Body of pancreas (tissue), 4 donors: ENCODE measurements around the gene DCLK3. TPM values are rescaled to one million over a fixed set of nuclear protein-coding genes. Genes with fewer than 3 reads are reported as not detected.

Experiments
- ATAC-seq: fragments of 150-250 bp; one replicate; pipeline ENCODE4 v1.9.1; 2016
- DNase-seq, 4 donors: peaks; one replicate each; pipeline ENCODE4 v3.0.0-alpha.2; 2019
- H3K27ac ChIP-seq, 4 donors: fragments of 200-600 bp; sonication (generic); 1 replicate in 3 of 4; 2 replicates in 1 of 4; pipeline versions ENCODE4 v1.5.1 to v1.6.1; 2016 to 2019; ENCODE audit warnings: mild to moderate bottlenecking in 1 of 4, mixed read lengths in 1 of 4, moderate library complexity in 1 of 4
- H3K27me3 ChIP-seq, 2 donors: fragments of 200-600 bp; sonication (generic); one replicate each; pipeline ENCODE4 v1.6.0; 2016; ENCODE audit warnings: mild to moderate bottlenecking in 1 of 2
- H3K36me3 ChIP-seq, 2 donors: fragments of 200-600 bp; sonication (generic); replicated peaks in 1 of 2; 2 replicates each; pipeline ENCODE4 v1.5.1; 2016; ENCODE audit warnings: low read depth in 2 of 2; ENCODE audit not compliant: insufficient read depth in 1 of 2
- H3K4me1 ChIP-seq: fragments of 200-600 bp; sonication (generic); one replicate; pipeline ENCODE4 v1.6.0; 2016
- H3K4me3 ChIP-seq, 2 donors: fragments of 200-600 bp; sonication (generic); 1 replicate in 1 of 2; 2 replicates in 1 of 2; pipeline ENCODE4 v1.5.1; 2016 to 2019
- H3K9me3 ChIP-seq, 3 donors: fragments of 200-600 bp; sonication (generic); 1 replicate in 2 of 3; 2 replicates in 1 of 3; pipeline ENCODE4 v1.5.1; 2016
- POLR2A ChIP-seq, 3 donors: fragments of 450-650 bp; IDR thresholded peaks; one replicate each; pipeline ENCODE4 v1.6.1; 2016; ENCODE audit warnings: antibody characterized with exemption in 3 of 3, mild to moderate bottlenecking in 2 of 3
- WGBS, 2 donors: methylation state at CpG; one replicate each; pipeline ENCODE4 v1.1.5; 2017; 5-methylcytosine and 5-hydroxymethylcytosine counted together
- intact Hi-C: fragments of 100-400 bp; cut with DNase I; formaldehyde crosslinking; loops from one replicate; pipeline ENCODE4 v1.15.1; 2023
- total RNA-seq, 2 donors: library from RNA; depleted of rRNA; stranded (reverse); fragments of >200 nt; gene quantifications; one replicate each; pipeline ENCODE4 v1.1.0, GENCODE V29; 2016
- TF ChIP-seq, protein P1 (sequence below), 7 experiments: fragments of 450-650 bp in 4 of 7; fragments of 200-600 bp in 3 of 7; sonication (generic) in 3 of 7; IDR thresholded peaks; one replicate each; pipeline ENCODE4 v1.5.1; 2016 to 2019; ENCODE audit warnings: antibody characterized with exemption in 7 of 7

The DCLK3 gene
- total RNA-seq, 2 donors from 2014 or later: not detected

DNA sequence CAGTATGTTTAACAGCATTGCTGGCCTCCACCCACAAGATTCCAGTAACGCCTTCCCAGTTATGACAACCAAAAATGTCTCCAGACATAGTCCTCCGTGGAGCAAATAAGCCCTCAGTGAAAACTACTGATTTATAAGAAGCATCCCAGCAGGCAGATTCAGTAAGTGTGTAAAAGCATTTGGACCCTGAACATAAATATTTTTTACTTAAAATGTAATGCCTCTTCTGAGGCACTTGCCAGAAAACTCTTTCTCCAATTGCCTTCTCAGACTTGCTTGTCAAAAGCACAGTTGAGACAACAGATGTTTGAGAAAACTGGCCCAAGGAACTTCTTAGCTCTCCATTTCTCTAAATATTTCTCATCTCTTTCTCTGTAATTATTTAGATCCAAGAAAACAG, 31.8 kb upstream of the DCLK3 start:
- DNase-seq: no peak
- Histone ChIP-seq H3K27ac (no peak overlapping the region), H3K4me3 (no peak overlapping the region), H3K36me3 (no peaks in the 10 kb centered on the region), H3K27me3 (no peaks in the 10 kb centered on the region), H3K4me1 (no peaks in the 10 kb centered on the region), H3K9me3 (no peaks in the 10 kb centered on the region)
- no peak for ATAC-seq
- intact Hi-C loops: no loop called here
- no peak for TF ChIP-seq POLR2A (IDR thresholded peaks at IDR 0.05)
- TF ChIP-seq, protein P1, sequence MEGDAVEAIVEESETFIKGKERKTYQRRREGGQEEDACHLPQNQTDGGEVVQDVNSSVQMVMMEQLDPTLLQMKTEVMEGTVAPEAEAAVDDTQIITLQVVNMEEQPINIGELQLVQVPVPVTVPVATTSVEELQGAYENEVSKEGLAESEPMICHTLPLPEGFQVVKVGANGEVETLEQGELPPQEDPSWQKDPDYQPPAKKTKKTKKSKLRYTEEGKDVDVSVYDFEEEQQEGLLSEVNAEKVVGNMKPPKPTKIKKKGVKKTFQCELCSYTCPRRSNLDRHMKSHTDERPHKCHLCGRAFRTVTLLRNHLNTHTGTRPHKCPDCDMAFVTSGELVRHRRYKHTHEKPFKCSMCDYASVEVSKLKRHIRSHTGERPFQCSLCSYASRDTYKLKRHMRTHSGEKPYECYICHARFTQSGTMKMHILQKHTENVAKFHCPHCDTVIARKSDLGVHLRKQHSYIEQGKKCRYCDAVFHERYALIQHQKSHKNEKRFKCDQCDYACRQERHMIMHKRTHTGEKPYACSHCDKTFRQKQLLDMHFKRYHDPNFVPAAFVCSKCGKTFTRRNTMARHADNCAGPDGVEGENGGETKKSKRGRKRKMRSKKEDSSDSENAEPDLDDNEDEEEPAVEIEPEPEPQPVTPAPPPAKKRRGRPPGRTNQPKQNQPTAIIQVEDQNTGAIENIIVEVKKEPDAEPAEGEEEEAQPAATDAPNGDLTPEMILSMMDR (IDR thresholded peaks at IDR 0.05): no peak
- 57 to 68% methylated on average over 2 of the region's 2 CpGs for WGBS, 2 donors

DNA sequence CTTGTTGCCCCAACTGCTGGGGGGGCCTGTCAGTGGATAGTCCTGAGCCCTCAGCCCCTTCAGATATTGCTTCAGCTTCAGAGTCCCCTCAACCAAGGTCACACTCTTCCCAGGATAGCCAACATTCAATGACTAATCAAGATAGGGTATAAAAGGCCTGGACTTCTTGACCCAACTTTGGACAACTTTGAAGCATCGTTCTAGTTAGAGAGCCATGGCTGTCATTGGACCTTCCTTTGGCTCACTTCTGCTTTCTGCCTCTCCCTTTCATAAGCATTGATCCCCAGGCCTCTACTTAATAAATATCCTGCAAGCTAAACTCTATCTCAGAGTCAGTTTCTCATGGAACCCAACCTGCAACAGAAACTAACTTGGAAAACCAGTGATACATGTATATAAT, 31.3 kb upstream of the DCLK3 start:
- Histone ChIP-seq H3K4me3 (no peak overlapping the region), H3K27me3 (no peaks in the 10 kb centered on the region), H3K9me3 (no peaks in the 10 kb centered on the region), H3K36me3 (no peaks in the 10 kb centered on the region), H3K27ac (no peak overlapping the region), H3K4me1 (no peaks in the 10 kb centered on the region)
- no peak for TF ChIP-seq POLR2A (IDR thresholded peaks at IDR 0.05)
- TF ChIP-seq, protein P1 (IDR thresholded peaks at IDR 0.05): no peak
- no peak for DNase-seq
- WGBS, 2 donors: 60 to 73% methylated on average over 1 of the region's 1 CpG
- intact Hi-C loops: no loop called here
- no peak for ATAC-seq

DNA sequence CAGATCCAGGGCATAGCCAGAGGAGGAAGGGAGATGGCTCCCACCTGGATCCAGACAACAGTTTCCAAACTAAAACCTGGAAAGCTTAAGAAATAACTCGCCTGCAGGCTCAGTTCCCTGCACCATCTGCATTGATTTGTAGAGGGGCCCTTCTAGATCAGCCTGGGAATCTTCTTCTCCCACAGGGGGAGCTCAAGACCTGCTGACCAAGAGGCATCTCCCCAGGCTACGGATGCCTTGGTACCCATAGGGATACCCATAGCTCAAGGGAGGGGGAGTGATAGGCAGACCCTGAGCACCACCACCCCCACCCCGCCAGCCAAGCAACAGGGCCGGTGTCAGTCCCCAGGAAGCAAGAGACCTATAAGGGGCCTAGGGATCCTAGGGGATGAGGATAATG, 28.0 kb upstream of the DCLK3 start:
- H3K4me3 ChIP-seq: no peak overlapping the region
- no peaks in the 10 kb centered on the region for H3K36me3 ChIP-seq
- no peaks in the 10 kb centered on the region for H3K9me3 ChIP-seq
- 34 to 45% methylated on average over 2 to 4 of the region's 4 CpGs for WGBS, 2 donors
- intact Hi-C loops: no loop called here
- no peaks in the 10 kb centered on the region for H3K4me1 ChIP-seq
- no peak overlapping the region for H3K27ac ChIP-seq
- no peak for ATAC-seq
- no peak for DNase-seq
- TF ChIP-seq, protein P1 (IDR thresholded peaks at IDR 0.05): no peak
- TF ChIP-seq POLR2A (IDR thresholded peaks at IDR 0.05): no peak
- H3K27me3 ChIP-seq: no peaks in the 10 kb centered on the region

DNA sequence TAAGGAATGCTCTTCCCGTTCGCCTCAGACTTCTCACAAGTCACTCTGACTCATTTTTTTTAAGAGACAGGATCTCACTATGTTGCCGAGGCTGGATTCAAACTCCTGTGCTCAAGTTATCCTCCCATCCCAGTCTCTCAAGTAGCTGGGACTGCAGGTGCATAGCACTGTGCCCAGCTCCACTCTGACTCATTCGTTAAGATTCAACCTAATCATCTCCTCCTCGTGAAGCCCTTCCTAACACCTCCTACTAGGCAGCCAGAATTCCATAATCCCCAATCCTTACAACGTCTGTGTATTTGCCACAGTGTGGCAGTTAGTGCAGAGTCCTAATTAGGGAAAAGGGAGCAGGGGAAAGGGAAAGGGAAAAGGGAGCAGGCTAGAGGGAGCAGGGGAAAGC, 26.4 kb upstream of the DCLK3 start:
- no peak overlapping the region for H3K4me3 ChIP-seq
- TF ChIP-seq, protein P1 (IDR thresholded peaks at IDR 0.05): no peak
- no peak for TF ChIP-seq POLR2A (IDR thresholded peaks at IDR 0.05)
- no peaks in the 10 kb centered on the region for H3K4me1 ChIP-seq
- no peak for DNase-seq
- intact Hi-C loops: no loop called here
- WGBS, 2 donors: 47 to 48% methylated on average over 5 of the region's 6 CpGs
- H3K9me3 ChIP-seq: no peaks in the 10 kb centered on the region
- ATAC-seq: no peak
- H3K27me3 ChIP-seq: no peaks in the 10 kb centered on the region
- no peak overlapping the region for H3K27ac ChIP-seq
- no peaks in the 10 kb centered on the region for H3K36me3 ChIP-seq
